Vagina (tissue), 2 donors: ENCODE data around the gene FKBP1B.

Source experiments
- POLR2A ChIP-seq, 2 donors: fragments of 450-650 bp; IDR thresholded peaks; one replicate each; pipeline ENCODE4 v1.6.1; 2017; ENCODE audit warnings: antibody characterized with exemption in 2 of 2, mild to moderate bottlenecking in 2 of 2, moderate library complexity in 2 of 2
- TF ChIP-seq, protein P1 (sequence below), 3 experiments: fragments of 450-650 bp in 2 of 3; fragments of 200-600 bp in 1 of 3; sonication (generic) in 1 of 3; IDR thresholded peaks; one replicate each; pipeline ENCODE4 v1.5.1; 2017 to 2019; ENCODE audit warnings: antibody characterized with exemption in 3 of 3, mild to moderate bottlenecking in 2 of 3, moderate library complexity in 2 of 3

DNA sequence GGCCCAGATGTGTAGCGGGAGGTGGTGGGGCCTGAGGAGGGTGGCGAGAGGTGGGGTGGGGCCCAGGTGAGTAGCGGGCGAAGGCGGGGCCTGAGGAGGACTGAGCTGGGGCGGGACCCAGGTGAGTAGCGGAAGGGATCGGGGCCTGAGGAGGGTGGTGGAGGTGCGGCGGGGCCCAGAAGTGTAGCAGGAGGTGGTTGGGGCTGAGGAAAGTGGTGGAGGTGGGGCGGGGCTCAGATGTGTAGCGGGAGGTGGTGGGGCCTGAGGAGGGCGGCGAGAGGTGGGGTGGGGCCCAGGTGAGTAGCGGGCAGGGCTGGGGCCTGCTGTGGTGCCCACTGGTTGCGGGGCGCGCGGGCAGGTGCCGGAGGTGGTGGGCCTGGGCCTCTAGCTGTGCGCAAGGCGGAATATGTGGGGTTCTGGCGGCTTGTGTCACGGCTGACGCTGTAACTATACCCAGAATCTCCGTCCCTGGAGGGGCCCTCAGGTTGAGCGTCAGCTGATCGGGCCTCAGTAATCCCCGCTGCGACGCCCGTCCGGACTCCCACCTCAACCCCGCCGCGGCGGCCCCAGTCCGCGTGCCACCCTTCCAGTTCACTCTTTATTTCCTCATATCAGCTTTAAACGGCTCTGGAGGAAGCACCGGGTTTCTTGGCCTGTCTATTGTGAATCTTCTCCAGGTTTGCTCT, 27.5 kb downstream of the FKBP1B start:
- no peak for TF ChIP-seq POLR2A (IDR thresholded peaks at IDR 0.05)
- TF ChIP-seq, protein P1, sequence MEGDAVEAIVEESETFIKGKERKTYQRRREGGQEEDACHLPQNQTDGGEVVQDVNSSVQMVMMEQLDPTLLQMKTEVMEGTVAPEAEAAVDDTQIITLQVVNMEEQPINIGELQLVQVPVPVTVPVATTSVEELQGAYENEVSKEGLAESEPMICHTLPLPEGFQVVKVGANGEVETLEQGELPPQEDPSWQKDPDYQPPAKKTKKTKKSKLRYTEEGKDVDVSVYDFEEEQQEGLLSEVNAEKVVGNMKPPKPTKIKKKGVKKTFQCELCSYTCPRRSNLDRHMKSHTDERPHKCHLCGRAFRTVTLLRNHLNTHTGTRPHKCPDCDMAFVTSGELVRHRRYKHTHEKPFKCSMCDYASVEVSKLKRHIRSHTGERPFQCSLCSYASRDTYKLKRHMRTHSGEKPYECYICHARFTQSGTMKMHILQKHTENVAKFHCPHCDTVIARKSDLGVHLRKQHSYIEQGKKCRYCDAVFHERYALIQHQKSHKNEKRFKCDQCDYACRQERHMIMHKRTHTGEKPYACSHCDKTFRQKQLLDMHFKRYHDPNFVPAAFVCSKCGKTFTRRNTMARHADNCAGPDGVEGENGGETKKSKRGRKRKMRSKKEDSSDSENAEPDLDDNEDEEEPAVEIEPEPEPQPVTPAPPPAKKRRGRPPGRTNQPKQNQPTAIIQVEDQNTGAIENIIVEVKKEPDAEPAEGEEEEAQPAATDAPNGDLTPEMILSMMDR (IDR thresholded peaks at IDR 0.05): no peak
